Measurements from ENCODE around the gene ZNF780B.

The ZNF780B gene

GRCh38 chr19:40055832-40056504 lies at the start of gene ZNF780B:
ZNF780B (minus strand) TSS chr19:40056231; CDS start chr19:40050332, 5,899 bp downstream.
- peaks cover 19% of the 10 kb centered on the region for H3K9me3 ChIP-seq (ENCODE audit: control insufficient read depth, insufficient read depth, low read length)
- H3K27me3 ChIP-seq (ENCODE audit: control insufficient read depth, insufficient read depth, low read length) = no peaks in the 10 kb centered on the region
- peaks cover 7% of the 10 kb centered on the region; the same call in 1 of the 2 replicates for H3K4me1 ChIP-seq (ENCODE audit: control insufficient read depth, insufficient read depth, low read length)
- H3K4me3 ChIP-seq (ENCODE audit: low read depth, low read length) = peak within 1 kb of the TSS; percentile 90
- no peak within 1 kb of the TSS for H3K27ac ChIP-seq (ENCODE audit: low read depth, low read length)
- no peaks in the 10 kb centered on the region for H3K36me3 ChIP-seq (ENCODE audit: control insufficient read depth, insufficient read depth, low read length)
- peak within 1 kb of the TSS; percentile 24 for H3K9ac ChIP-seq (ENCODE audit: low read depth, low read length)

GRCh38 chr19:40104754-40105153 lies 48.7 kb upstream of the ZNF780B start:
- Histone ChIP-seq H3K9me3 (ENCODE audit: control insufficient read depth, insufficient read depth, low read length) (peaks cover under 1% of the 10 kb centered on the region), H3K27me3 (ENCODE audit: control insufficient read depth, insufficient read depth, low read length) (no peaks in the 10 kb centered on the region), H3K4me3 (ENCODE audit: low read depth, low read length) (no peak overlapping the region), H3K4me1 (ENCODE audit: control insufficient read depth, insufficient read depth, low read length) (no peaks in the 10 kb centered on the region), H3K36me3 (ENCODE audit: control insufficient read depth, insufficient read depth, low read length) (no peaks in the 10 kb centered on the region), H3K27ac (ENCODE audit: low read depth, low read length) (no peak overlapping the region), H3K9ac (ENCODE audit: low read depth, low read length) (no peak overlapping the region)

GRCh38 chr19:40103600-40103999 lies 47.6 kb upstream of the ZNF780B start:
- Histone ChIP-seq H3K36me3 (ENCODE audit: control insufficient read depth, insufficient read depth, low read length) (no peaks in the 10 kb centered on the region), H3K27ac (ENCODE audit: low read depth, low read length) (no peak overlapping the region), H3K9me3 (ENCODE audit: control insufficient read depth, insufficient read depth, low read length) (no peaks in the 10 kb centered on the region), H3K27me3 (ENCODE audit: control insufficient read depth, insufficient read depth, low read length) (no peaks in the 10 kb centered on the region), H3K4me3 (ENCODE audit: low read depth, low read length) (no peak overlapping the region), H3K4me1 (ENCODE audit: control insufficient read depth, insufficient read depth, low read length) (no peaks in the 10 kb centered on the region), H3K9ac (ENCODE audit: low read depth, low read length) (no peak overlapping the region)

GRCh38 chr19:40101813-40102212 lies 45.8 kb upstream of the ZNF780B start:
- Histone ChIP-seq H3K9me3 (ENCODE audit: control insufficient read depth, insufficient read depth, low read length) (no peaks in the 10 kb centered on the region), H3K36me3 (ENCODE audit: control insufficient read depth, insufficient read depth, low read length) (no peaks in the 10 kb centered on the region), H3K27ac (ENCODE audit: low read depth, low read length) (no peak overlapping the region), H3K4me3 (ENCODE audit: low read depth, low read length) (no peak overlapping the region), H3K9ac (ENCODE audit: low read depth, low read length) (no peak overlapping the region), H3K4me1 (ENCODE audit: control insufficient read depth, insufficient read depth, low read length) (no peaks in the 10 kb centered on the region), H3K27me3 (ENCODE audit: control insufficient read depth, insufficient read depth, low read length) (no peaks in the 10 kb centered on the region)

GRCh38 chr19:40093416-40093815 lies 37.4 kb upstream of the ZNF780B start:
- H3K27me3 ChIP-seq (ENCODE audit: control insufficient read depth, insufficient read depth, low read length) = no peaks in the 10 kb centered on the region
- H3K36me3 ChIP-seq (ENCODE audit: control insufficient read depth, insufficient read depth, low read length) = no peaks in the 10 kb centered on the region
- H3K9me3 ChIP-seq (ENCODE audit: control insufficient read depth, insufficient read depth, low read length) = no peaks in the 10 kb centered on the region; the same call in 1 of the 2 replicates
- no peak overlapping the region for H3K27ac ChIP-seq (ENCODE audit: low read depth, low read length)
- no peak overlapping the region for H3K4me3 ChIP-seq (ENCODE audit: low read depth, low read length)
- H3K4me1 ChIP-seq (ENCODE audit: control insufficient read depth, insufficient read depth, low read length) = peaks cover 12% of the 10 kb centered on the region; the same call in 1 of the 2 replicates
- no peak overlapping the region for H3K9ac ChIP-seq (ENCODE audit: low read depth, low read length)

- Histone ChIP-seq H3K27me3 (ENCODE audit: control insufficient read depth, insufficient read depth, low read length) (no peaks in the 10 kb centered on the region), H3K9me3 (ENCODE audit: control insufficient read depth, insufficient read depth, low read length) (no peaks in the 10 kb centered on the region; the same call in 1 of the 2 replicates), H3K4me1 (ENCODE audit: control insufficient read depth, insufficient read depth, low read length) (peaks cover 12% of the 10 kb centered on the region; the same call in 1 of the 2 replicates), H3K36me3 (ENCODE audit: control insufficient read depth, insufficient read depth, low read length) (no peaks in the 10 kb centered on the region), H3K4me3 (ENCODE audit: low read depth, low read length) (peak overlapping the region; percentile 97), H3K9ac (ENCODE audit: low read depth, low read length) (peak overlapping the region; percentile 83), H3K27ac (ENCODE audit: low read depth, low read length) (peak overlapping the region; percentile 82)
Measured at GRCh38 chr19:40091205-40092129, 35.4 kb upstream of the ZNF780B start.

- Histone ChIP-seq H3K36me3 (ENCODE audit: control insufficient read depth, insufficient read depth, low read length) (no peaks in the 10 kb centered on the region), H3K4me1 (ENCODE audit: control insufficient read depth, insufficient read depth, low read length) (peaks cover 12% of the 10 kb centered on the region; the same call in 1 of the 2 replicates), H3K27ac (ENCODE audit: low read depth, low read length) (peak within 1 kb of the TSS; percentile 82), H3K9ac (ENCODE audit: low read depth, low read length) (peak within 1 kb of the TSS; percentile 83), H3K4me3 (ENCODE audit: low read depth, low read length) (peak within 1 kb of the TSS; percentile 97), H3K27me3 (ENCODE audit: control insufficient read depth, insufficient read depth, low read length) (no peaks in the 10 kb centered on the region), H3K9me3 (ENCODE audit: control insufficient read depth, insufficient read depth, low read length) (no peaks in the 10 kb centered on the region; the same call in 1 of the 2 replicates)
Measured at GRCh38 chr19:40090241-40091204, 34.5 kb upstream of the ZNF780B start, which contains the start of gene ZNF780A. ZNF780A (minus strand) TSS chr19:40090943; CDS start chr19:40084753, 6,190 bp downstream.

- Histone ChIP-seq H3K36me3 (ENCODE audit: control insufficient read depth, insufficient read depth, low read length) (peaks cover 1% of the 10 kb centered on the region; the same call in 1 of the 2 replicates), H3K9me3 (ENCODE audit: control insufficient read depth, insufficient read depth, low read length) (no peaks in the 10 kb centered on the region; the same call in 1 of the 2 replicates), H3K4me3 (ENCODE audit: low read depth, low read length) (peak overlapping the region; percentile 97), H3K27me3 (ENCODE audit: control insufficient read depth, insufficient read depth, low read length) (no peaks in the 10 kb centered on the region), H3K4me1 (ENCODE audit: control insufficient read depth, insufficient read depth, low read length) (peaks cover 12% of the 10 kb centered on the region; the same call in 1 of the 2 replicates), H3K27ac (ENCODE audit: low read depth, low read length) (no peak overlapping the region), H3K9ac (ENCODE audit: low read depth, low read length) (no peak overlapping the region)
Measured at GRCh38 chr19:40089462-40089861, 33.4 kb upstream of the ZNF780B start.

- Histone ChIP-seq H3K4me1 (ENCODE audit: control insufficient read depth, insufficient read depth, low read length) (peaks cover 12% of the 10 kb centered on the region; the same call in 1 of the 2 replicates), H3K9me3 (ENCODE audit: control insufficient read depth, insufficient read depth, low read length) (no peaks in the 10 kb centered on the region; the same call in 1 of the 2 replicates), H3K36me3 (ENCODE audit: control insufficient read depth, insufficient read depth, low read length) (peaks cover 9% of the 10 kb centered on the region; the same call in 1 of the 2 replicates), H3K27me3 (ENCODE audit: control insufficient read depth, insufficient read depth, low read length) (no peaks in the 10 kb centered on the region), H3K9ac (ENCODE audit: low read depth, low read length) (no peak overlapping the region), H3K4me3 (ENCODE audit: low read depth, low read length) (0 out of 2 replicates have a peak overlapping the region, but pooled peaks have one; percentile 97), H3K27ac (ENCODE audit: low read depth, low read length) (no peak overlapping the region)
Measured at GRCh38 chr19:40088299-40089047, 32.4 kb upstream of the ZNF780B start.
